ENCODE results near the gene CDR2L. TPM values are rescaled to one million over a fixed set of nuclear protein-coding genes. Genes with fewer than 3 reads are reported as not detected.
A peak's percentile ranks its signal among the peaks of the same experiment; 100 is the strongest.

CDR2L gene
- total and polyA plus RNA-seq, 4 donors, result 5.8 to 23.6 (median 13.8) TPM

DNA sequence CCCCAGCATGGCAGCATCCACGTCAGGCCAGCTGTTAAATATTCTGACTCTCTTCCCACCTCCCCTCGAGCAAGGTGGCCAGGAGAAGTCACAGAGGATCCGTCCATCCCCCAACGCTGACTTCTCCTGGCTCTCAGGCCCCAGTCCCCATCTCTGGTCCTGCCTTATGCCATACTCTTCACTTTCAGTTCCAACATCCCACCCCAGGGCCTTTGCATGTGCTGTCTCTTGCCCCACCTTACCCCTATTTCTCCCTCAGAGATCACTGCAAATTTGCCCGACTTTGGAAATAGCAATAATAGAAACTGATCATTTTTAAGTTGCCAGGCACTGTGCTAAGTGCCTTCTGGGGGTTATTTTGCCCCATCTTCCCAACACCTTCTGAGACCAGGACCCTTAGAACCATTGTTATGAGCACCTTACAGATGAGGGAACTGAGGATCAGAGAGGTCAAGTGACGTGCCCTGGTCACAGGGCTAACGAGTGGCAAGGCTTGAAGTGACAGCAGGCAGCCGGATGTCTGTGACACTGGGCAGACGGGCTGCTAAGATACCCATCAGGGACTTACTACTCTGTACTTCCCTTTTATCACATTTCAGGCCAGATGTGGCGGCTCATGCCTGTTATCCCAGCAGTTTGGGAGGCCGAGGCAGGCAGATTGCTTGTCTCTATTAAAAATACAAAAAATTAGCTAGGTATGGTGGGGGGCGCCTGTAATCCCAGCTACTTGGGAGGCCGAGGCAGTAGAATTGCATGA, 32.6 kb upstream of the CDR2L start:
- WGBS, 2 donors, result 77 to 87% methylated on average over 13 of the region's 13 CpGs

DNA sequence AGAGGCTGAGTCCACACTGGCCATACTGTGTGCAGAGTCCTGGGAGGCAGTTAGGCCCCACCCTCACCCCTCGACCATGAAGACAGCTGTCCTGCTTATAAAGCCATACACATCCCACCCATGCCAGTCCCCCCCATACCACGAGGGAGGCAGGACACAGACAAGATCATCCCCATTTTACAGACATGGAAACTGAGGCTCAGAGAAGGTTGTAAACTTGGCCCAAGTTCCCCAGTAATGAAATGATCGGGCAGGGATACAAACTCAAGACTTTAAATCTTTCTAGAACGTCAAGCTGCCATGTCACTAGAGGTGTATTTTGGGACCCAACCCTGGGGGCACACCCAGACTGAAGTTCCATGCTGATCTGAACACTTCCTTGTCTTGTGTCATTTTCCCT, 31.3 kb upstream of the CDR2L start:
- H3K27me3 ChIP-seq (ENCODE audit: control insufficient read depth in 1 of 2, insufficient read depth in 2 of 2, low read length in 1 of 2), result no peaks in the 10 kb centered on the region

More for the DNA sequence above, 32.6 kb upstream of the CDR2L start:
- H3K4me1 ChIP-seq (ENCODE audit: control insufficient read depth in 1 of 2, insufficient read depth in 2 of 2, low read length in 2 of 2), result no peaks in the 10 kb centered on the region
- no peak for DNase-seq
- no peaks in the 10 kb centered on the region for H3K9me3 ChIP-seq (ENCODE audit: control insufficient read depth, low read length)
- no peak overlapping the region for H3K4me3 ChIP-seq (ENCODE audit: low read length in 2 of 2)
- intact Hi-C loops (cut with DNase I), result loop anchor here in 1 of 2 donors (10.0 kb wide), 1 partner anchor 210 kb away; the partner anchor contains the start of gene NHERF1
- no peaks in the 10 kb centered on the region for H3K27me3 ChIP-seq (ENCODE audit: control insufficient read depth in 1 of 2, insufficient read depth in 2 of 2, low read length in 1 of 2)
- no peak overlapping the region for H3K27ac ChIP-seq (ENCODE audit: low read depth in 1 of 2, low read length in 2 of 2)
- no peaks in the 10 kb centered on the region for H3K36me3 ChIP-seq (ENCODE audit: control insufficient read depth in 1 of 2, insufficient read depth in 2 of 2, low read length in 1 of 2)
- ATAC-seq (ENCODE audit: low FRiP score), result no peak

DNA sequence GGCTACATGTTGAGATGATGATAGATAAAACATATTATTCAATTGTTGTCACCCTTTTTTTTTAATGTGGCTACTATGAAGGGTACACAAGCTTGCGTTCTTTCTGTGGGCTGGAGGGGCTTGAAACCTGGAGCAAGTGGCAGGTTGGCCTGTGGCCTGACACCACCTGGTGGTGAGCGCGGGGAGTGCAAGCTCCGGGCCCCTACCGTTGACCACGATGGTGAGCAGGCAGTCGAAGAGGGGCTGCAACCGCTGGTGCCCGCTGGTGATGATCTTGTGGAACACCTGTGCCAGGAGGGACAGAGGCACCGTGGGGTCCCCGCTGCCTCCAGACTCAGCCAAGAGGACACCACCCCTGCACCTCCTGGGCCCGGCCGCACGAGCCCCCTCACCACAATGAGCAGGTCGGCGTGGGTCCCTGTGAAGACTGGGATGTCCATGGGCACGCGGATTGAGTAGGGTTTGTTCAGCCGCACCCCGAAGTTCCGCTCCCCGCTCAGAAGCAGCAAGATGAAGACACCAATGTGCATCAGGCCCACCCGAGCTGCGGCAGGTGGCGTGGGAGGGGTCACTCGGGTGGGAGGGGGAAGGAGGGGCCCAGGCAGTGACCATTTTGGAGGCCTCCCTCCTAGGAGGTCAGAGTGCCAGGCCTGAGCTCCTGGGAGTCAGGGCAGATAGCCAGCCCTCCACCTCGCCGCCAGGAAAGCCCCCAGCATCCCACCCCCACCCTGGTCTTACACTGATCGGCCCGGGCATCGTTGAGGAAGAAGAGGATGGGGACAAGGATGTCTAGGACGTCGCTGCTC, 29.3 kb upstream of the CDR2L start:
- WGBS, 2 donors, result 42 to 52% methylated on average over 33 of the region's 33 CpGs
- H3K27me3 ChIP-seq (ENCODE audit: control insufficient read depth in 1 of 2, insufficient read depth in 2 of 2, low read length in 1 of 2), result no peaks in the 10 kb centered on the region
- H3K36me3 ChIP-seq (ENCODE audit: control insufficient read depth in 1 of 2, insufficient read depth in 2 of 2, low read length in 1 of 2), result no peaks in the 10 kb centered on the region
- H3K9me3 ChIP-seq (ENCODE audit: control insufficient read depth, low read length), result no peaks in the 10 kb centered on the region
- H3K4me3 ChIP-seq (ENCODE audit: low read length in 2 of 2), result no peak overlapping the region
- H3K27ac ChIP-seq (ENCODE audit: low read depth in 1 of 2, low read length in 2 of 2), result no peak overlapping the region
- ATAC-seq (ENCODE audit: low FRiP score) (peak; percentile 54), DNase-seq (peak; percentile 79 to 94)
- H3K4me1 ChIP-seq (ENCODE audit: control insufficient read depth in 1 of 2, insufficient read depth in 2 of 2, low read length in 2 of 2), result no peaks in the 10 kb centered on the region
- intact Hi-C loops (cut with DNase I), result loop anchor here in 1 of 2 donors (10.0 kb wide), 1 partner anchor 213 kb away; the partner anchor contains the start of gene NHERF1

More for the DNA sequence above, 31.3 kb upstream of the CDR2L start:
- DNase-seq (no peak), ATAC-seq (ENCODE audit: low FRiP score) (no peak)
- Histone ChIP-seq H3K36me3 (ENCODE audit: control insufficient read depth in 1 of 2, insufficient read depth in 2 of 2, low read length in 1 of 2) (no peaks in the 10 kb centered on the region), H3K4me1 (ENCODE audit: control insufficient read depth in 1 of 2, insufficient read depth in 2 of 2, low read length in 2 of 2) (no peaks in the 10 kb centered on the region), H3K9me3 (ENCODE audit: control insufficient read depth, low read length) (no peaks in the 10 kb centered on the region), H3K4me3 (ENCODE audit: low read length in 2 of 2) (no peak overlapping the region), H3K27ac (ENCODE audit: low read depth in 1 of 2, low read length in 2 of 2) (no peak overlapping the region)
- 79 to 86% methylated on average over 4 of the region's 4 CpGs for WGBS, 2 donors
- intact Hi-C loops (cut with DNase I), result loop anchor here in 1 of 2 donors (10.0 kb wide), 1 partner anchor 211 kb away; the partner anchor contains the start of gene NHERF1

DNA sequence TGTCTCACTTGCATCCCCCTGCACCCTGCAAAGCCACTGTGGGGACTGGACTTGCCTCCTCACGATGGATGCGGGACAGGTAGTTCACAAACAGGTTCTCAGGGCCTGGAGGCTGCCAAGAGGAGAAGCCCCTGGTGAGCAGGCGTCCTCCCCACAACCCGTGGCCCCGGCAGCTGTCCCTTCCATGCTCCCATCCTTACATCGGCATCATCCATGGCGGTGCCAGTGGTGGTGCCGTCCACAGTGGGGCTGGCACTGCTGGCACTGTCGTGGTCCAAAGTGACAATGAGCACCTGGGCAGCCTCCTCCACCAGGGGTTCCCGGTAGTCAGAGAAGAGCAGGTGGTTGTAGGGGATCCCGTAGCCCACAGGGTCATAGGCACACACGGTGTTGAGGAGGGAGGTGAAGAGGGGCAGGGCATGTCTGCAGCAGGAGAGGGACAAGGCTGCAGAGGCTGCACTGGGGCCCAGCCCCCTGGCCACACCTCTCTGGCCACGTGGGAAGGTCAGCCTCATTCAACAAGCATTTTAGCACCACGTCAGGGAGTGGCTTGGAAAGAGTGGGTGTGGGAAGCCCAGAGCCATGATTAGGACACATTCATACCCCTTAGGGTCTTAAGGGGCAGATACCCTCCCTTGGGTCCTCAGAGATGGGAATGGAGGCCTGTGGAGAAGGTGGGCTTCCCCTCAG, 27.5 kb upstream of the CDR2L start:
- no peaks in the 10 kb centered on the region for H3K36me3 ChIP-seq (ENCODE audit: control insufficient read depth in 1 of 2, insufficient read depth in 2 of 2, low read length in 1 of 2)
- no peaks in the 10 kb centered on the region for H3K27me3 ChIP-seq (ENCODE audit: control insufficient read depth in 1 of 2, insufficient read depth in 2 of 2, low read length in 1 of 2)
- no peaks in the 10 kb centered on the region for H3K9me3 ChIP-seq (ENCODE audit: control insufficient read depth, low read length)
- intact Hi-C loops (cut with DNase I), result loop anchor here (1.0 to 10.0 kb wide), 6 partner anchors 37 to 242 kb away; partner anchors contain the start of genes MRPL58 (in 2 of the 2), ARMC7 (in 1 of the 2), NHERF1 (in 1 of the 2) and USH1G (in 1 of the 2)
- H3K27ac ChIP-seq (ENCODE audit: low read depth in 1 of 2, low read length in 2 of 2), result no peak overlapping the region
- DNase-seq (no peak), ATAC-seq (ENCODE audit: low FRiP score) (no peak)
- no peak overlapping the region for H3K4me3 ChIP-seq (ENCODE audit: low read length in 2 of 2)
- no peaks in the 10 kb centered on the region for H3K4me1 ChIP-seq (ENCODE audit: control insufficient read depth in 1 of 2, insufficient read depth in 2 of 2, low read length in 2 of 2)
- WGBS, 2 donors, result 69 to 82% methylated on average over 14 of the region's 14 CpGs

DNA sequence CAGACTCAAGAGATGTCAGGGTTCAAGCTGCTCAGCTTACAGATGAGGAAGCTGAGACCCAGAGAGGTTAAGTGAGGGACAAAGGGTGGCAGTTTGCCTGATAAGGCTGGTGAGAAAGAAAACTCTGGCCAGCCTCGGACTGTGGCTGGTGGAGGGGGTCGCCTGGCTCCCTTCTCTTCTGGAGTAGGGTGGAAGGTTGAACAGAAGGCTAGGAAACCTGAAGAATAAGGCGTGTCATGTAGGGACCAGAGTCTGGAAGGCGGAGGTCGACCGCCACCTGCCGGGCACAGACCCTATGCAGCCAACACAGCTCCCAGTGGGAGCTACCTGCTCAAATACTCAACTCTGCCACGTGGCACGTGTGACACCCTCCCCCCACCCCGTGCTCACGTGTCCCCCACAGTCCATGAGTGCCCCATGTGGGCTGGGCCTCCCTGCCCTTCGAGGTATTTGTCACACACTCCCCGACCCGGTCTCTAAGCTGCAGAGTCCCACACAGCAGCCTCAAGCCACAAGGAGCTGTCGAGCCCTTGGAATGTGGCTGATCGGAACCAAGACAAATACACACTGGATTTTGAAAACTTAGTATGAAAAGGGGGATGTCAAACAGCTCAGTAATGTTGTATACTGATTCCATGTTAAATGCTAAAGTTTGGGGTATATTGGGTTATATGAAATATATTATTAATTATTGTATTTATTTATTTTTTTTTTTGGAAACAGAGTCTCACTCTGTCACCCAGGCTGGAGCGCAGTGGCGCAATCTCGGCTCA, 26.7 kb upstream of the CDR2L start:
- WGBS, 2 donors, result 38 to 60% methylated on average over 15 to 19 of the region's 19 CpGs
- no peaks in the 10 kb centered on the region for H3K27me3 ChIP-seq (ENCODE audit: control insufficient read depth in 1 of 2, insufficient read depth in 2 of 2, low read length in 1 of 2)
- H3K9me3 ChIP-seq (ENCODE audit: control insufficient read depth, low read length), result no peaks in the 10 kb centered on the region
- intact Hi-C loops (cut with DNase I), result loop anchor here (5.0 kb wide), 4 partner anchors 52 to 242 kb away; partner anchors contain the start of genes MRPL58 (in 2 of the 2) and ARMC7 (in 1 of the 2)
- H3K27ac ChIP-seq (ENCODE audit: low read depth in 1 of 2, low read length in 2 of 2), result no peak overlapping the region
- DNase-seq (no peak), ATAC-seq (ENCODE audit: low FRiP score) (no peak)
- no peaks in the 10 kb centered on the region for H3K36me3 ChIP-seq (ENCODE audit: control insufficient read depth in 1 of 2, insufficient read depth in 2 of 2, low read length in 1 of 2)
- no peaks in the 10 kb centered on the region for H3K4me1 ChIP-seq (ENCODE audit: control insufficient read depth in 1 of 2, insufficient read depth in 2 of 2, low read length in 2 of 2)
- H3K4me3 ChIP-seq (ENCODE audit: low read length in 2 of 2), result no peak overlapping the region

DNA sequence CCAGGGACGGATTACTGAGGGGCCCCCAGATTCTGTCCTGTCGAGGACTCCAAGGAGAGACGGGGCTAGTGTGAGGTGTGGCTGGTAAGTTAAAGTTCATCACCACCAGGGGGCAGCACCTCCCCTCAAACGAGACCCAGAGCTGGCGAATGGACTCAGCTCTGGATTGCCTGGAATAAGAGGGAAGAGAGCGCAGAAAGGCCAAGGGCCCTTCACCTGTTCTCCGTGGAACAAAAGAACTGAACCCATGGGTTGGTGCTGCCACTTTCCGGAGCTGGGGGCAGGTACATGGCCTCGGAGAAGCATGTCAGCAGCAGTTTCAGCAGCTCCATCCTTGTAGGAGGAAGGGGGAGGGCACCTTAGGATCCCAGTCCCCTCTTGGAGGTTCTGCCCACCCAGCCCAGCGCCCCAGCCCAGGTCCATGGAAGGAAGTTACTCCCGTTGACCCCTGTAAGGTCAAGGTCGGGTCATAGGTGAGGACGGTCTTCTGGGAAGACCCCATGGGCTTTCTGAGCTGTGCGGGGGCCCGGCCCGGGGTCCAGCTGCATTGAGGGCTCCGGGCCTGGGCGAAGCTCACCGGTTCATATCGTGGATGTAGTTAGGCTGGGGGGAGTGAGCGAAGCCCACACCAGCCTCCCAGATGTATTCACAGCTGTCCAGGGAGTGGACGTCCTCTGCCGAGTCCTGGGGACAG, 25.6 kb upstream of the CDR2L start:
- Histone ChIP-seq H3K9me3 (ENCODE audit: control insufficient read depth, low read length) (no peaks in the 10 kb centered on the region), H3K36me3 (ENCODE audit: control insufficient read depth in 1 of 2, insufficient read depth in 2 of 2, low read length in 1 of 2) (no peaks in the 10 kb centered on the region), H3K4me3 (ENCODE audit: low read length in 2 of 2) (no peak overlapping the region), H3K4me1 (ENCODE audit: control insufficient read depth in 1 of 2, insufficient read depth in 2 of 2, low read length in 2 of 2) (no peaks in the 10 kb centered on the region), H3K27me3 (ENCODE audit: control insufficient read depth in 1 of 2, insufficient read depth in 2 of 2, low read length in 1 of 2) (no peaks in the 10 kb centered on the region), H3K27ac (ENCODE audit: low read depth in 1 of 2, low read length in 2 of 2) (no peak overlapping the region)
- DNase-seq (peak; percentile 93 to 95), ATAC-seq (ENCODE audit: low FRiP score) (peak; percentile 83)
- intact Hi-C loops (cut with DNase I), result loop anchor here (5.0 kb wide), 4 partner anchors 50 to 240 kb away; partner anchors contain the start of genes MRPL58 (in 2 of the 2) and ARMC7 (in 1 of the 2)
- 44 to 46% methylated on average over 23 of the region's 23 CpGs for WGBS, 2 donors

- intact Hi-C loops (cut with DNase I), result loop anchor here (5.0 kb wide), 4 partner anchors 49 to 239 kb away; partner anchors contain the start of genes MRPL58 (in 2 of the 2) and ARMC7 (in 1 of the 2)
- no peaks in the 10 kb centered on the region for H3K27me3 ChIP-seq (ENCODE audit: control insufficient read depth in 1 of 2, insufficient read depth in 2 of 2, low read length in 1 of 2)
- 88 to 90% methylated on average over 16 to 18 of the region's 18 CpGs for WGBS, 2 donors
- no peak overlapping the region for H3K4me3 ChIP-seq (ENCODE audit: low read length in 2 of 2)
- DNase-seq, result no peak
- H3K27ac ChIP-seq (ENCODE audit: low read depth in 1 of 2, low read length in 2 of 2), result no peak overlapping the region
- no peaks in the 10 kb centered on the region for H3K4me1 ChIP-seq (ENCODE audit: control insufficient read depth in 1 of 2, insufficient read depth in 2 of 2, low read length in 2 of 2)
- H3K36me3 ChIP-seq (ENCODE audit: control insufficient read depth in 1 of 2, insufficient read depth in 2 of 2, low read length in 1 of 2), result no peaks in the 10 kb centered on the region
- ATAC-seq (ENCODE audit: low FRiP score), result no peak
- no peaks in the 10 kb centered on the region for H3K9me3 ChIP-seq (ENCODE audit: control insufficient read depth, low read length)
These were observed 24.6 kb upstream of the CDR2L start for GRCh38 chr17:74962622-74963394.

Data from aorta (tissue), 5 donors.